ENCODE measurements around the gene WDR86. TPM values are rescaled to one million over a fixed set of nuclear protein-coding genes. Genes with fewer than 3 reads are reported as not detected.

WDR86 gene
- total RNA-seq, 2 experiments from 2014 or later, result 0.25 TPM

- Mint-ChIP-seq H3K9me3 (no peaks in the 10 kb centered on the region), H3K27ac (no peak overlapping the region), H3K4me3 (no peak overlapping the region), H3K4me1 (ENCODE audit: low read depth) (peaks cover 16% of the 10 kb centered on the region), H3K36me3 (ENCODE audit: low read depth) (no peaks in the 10 kb centered on the region), H3K27me3 (peaks cover 21% of the 10 kb centered on the region)
- TF ChIP-seq CTCF (IDR thresholded peaks at IDR 0.05), result no peak
- ChIA-PET POLR2A (no interaction called here), CTCF (interaction anchor here (0.9 kb wide), 1 partner anchor 17 kb away, joined by 5 read pairs; no protein-coding TSS in a partner anchor)
- no peak for ATAC-seq
- DNase-seq, result no peak
- intact Hi-C loops (cut with micrococcal nuclease), result no loop called here
Observed at GRCh38 chr7:151385626-151386300, 24.1 kb downstream of the WDR86 start.

- POLR2A ChIA-PET, result interaction anchor here (0.7 kb wide), 1 partner anchor 79 kb away, joined by 3 read pairs; no protein-coding TSS in a partner anchor
- ATAC-seq, result no peak
Observed at GRCh38 chr7:151384776-151385625, 24.8 kb downstream of the WDR86 start.

GRCh38 chr7:151384352-151384697 lies 25.5 kb downstream of the WDR86 start:
- Mint-ChIP-seq H3K27me3 (peaks cover 21% of the 10 kb centered on the region), H3K4me1 (ENCODE audit: low read depth) (peaks cover 12% of the 10 kb centered on the region), H3K27ac (no peak overlapping the region), H3K9me3 (no peaks in the 10 kb centered on the region), H3K36me3 (ENCODE audit: low read depth) (no peaks in the 10 kb centered on the region), H3K4me3 (no peak overlapping the region)
- DNase-seq, result no peak
- TF ChIP-seq CTCF (IDR thresholded peaks at IDR 0.05), result no peak
- POLR2A ChIA-PET, result interaction anchor here (0.7 kb wide), 1 partner anchor 80 kb away, joined by 3 read pairs; no protein-coding TSS in a partner anchor
- intact Hi-C loops (cut with micrococcal nuclease), result no loop called here
- no peak for ATAC-seq
- CTCF ChIA-PET, result interaction anchor here (0.9 to 4.6 kb wide), 5 partner anchors 13 to 64 kb away, joined by 3 to 22 read pairs (median 4); no protein-coding TSS in a partner anchor

More at GRCh38 chr7:151384776-151385625, 24.8 kb downstream of the WDR86 start:
- no peak for DNase-seq
- no peaks in the 10 kb centered on the region for H3K9me3 Mint-ChIP-seq
- no peak overlapping the region for H3K4me3 Mint-ChIP-seq
- intact Hi-C loops (cut with micrococcal nuclease), result no loop called here
- CTCF ChIA-PET, result interaction anchor here (0.9 to 4.6 kb wide), 5 partner anchors 14 to 64 kb away, joined by 3 to 22 read pairs (median 5); no protein-coding TSS in a partner anchor
- no peak overlapping the region for H3K27ac Mint-ChIP-seq
- H3K36me3 Mint-ChIP-seq (ENCODE audit: low read depth), result no peaks in the 10 kb centered on the region
- peaks cover 12% of the 10 kb centered on the region for H3K4me1 Mint-ChIP-seq (ENCODE audit: low read depth)
- TF ChIP-seq CTCF (IDR thresholded peaks at IDR 0.05), result no peak
- H3K27me3 Mint-ChIP-seq, result peaks cover 21% of the 10 kb centered on the region

GRCh38 chr7:151383638-151384351 lies 26.0 kb downstream of the WDR86 start:
- CTCF ChIA-PET, result interaction anchor here (0.9 to 4.6 kb wide), 5 partner anchors 12 to 65 kb away, joined by 3 to 22 read pairs (median 4); no protein-coding TSS in a partner anchor
- DNase-seq, result no peak
- peaks cover 12% of the 10 kb centered on the region for H3K4me1 Mint-ChIP-seq (ENCODE audit: low read depth)
- no peaks in the 10 kb centered on the region for H3K36me3 Mint-ChIP-seq (ENCODE audit: low read depth)
- intact Hi-C loops (cut with micrococcal nuclease), result no loop called here
- no peak for TF ChIP-seq CTCF (IDR thresholded peaks at IDR 0.05)
- H3K4me3 Mint-ChIP-seq, result no peak overlapping the region
- H3K27ac Mint-ChIP-seq, result no peak overlapping the region
- POLR2A ChIA-PET, result no interaction called here
- H3K9me3 Mint-ChIP-seq, result no peaks in the 10 kb centered on the region
- peaks cover 21% of the 10 kb centered on the region for H3K27me3 Mint-ChIP-seq
- no peak for ATAC-seq

Data from activated CD8-positive, alpha-beta T cell treated with anti-CD3 and anti-CD28 coated beads for 36 hours (primary cell).